MM.1S (cell line): Measurements from ENCODE around the gene CCDC18.

ENCODE experiments used
- EZH2phosphoT487 ChIP-seq: fragments of 300-600 bp; sonication (generic); IDR thresholded peaks from 2 replicates; pipeline ENCODE4 v1.6.1; 2018; ENCODE audit warnings: antibody characterized with exemption, low read length
- TF ChIP-seq, protein P1 (sequence below): fragments of 300-600 bp; sonication (generic); IDR thresholded peaks from 2 replicates; pipeline ENCODE4 v1.5.1; 2016; ENCODE audit warnings: antibody characterized with exemption, low read length, mixed read lengths

DNA sequence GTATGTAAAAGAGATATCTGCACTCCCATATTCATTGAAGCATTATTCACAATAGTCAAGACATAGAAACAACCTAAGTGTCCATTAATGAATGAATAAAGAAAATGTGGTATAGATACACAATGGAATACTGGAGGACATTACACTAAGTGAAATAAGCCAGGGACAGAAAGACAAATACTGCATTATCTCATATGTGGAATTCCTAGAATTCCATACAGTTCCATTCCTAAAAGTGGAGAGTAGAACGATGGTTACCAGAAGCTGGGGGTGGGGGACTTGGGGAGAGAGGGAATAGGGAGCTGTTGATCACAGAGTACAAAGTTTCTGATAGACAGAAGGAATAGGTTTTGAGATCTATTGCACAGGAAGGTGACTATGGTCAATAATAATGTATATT is 7.7 kb upstream of the CCDC18 start:
- TF ChIP-seq, protein P1, sequence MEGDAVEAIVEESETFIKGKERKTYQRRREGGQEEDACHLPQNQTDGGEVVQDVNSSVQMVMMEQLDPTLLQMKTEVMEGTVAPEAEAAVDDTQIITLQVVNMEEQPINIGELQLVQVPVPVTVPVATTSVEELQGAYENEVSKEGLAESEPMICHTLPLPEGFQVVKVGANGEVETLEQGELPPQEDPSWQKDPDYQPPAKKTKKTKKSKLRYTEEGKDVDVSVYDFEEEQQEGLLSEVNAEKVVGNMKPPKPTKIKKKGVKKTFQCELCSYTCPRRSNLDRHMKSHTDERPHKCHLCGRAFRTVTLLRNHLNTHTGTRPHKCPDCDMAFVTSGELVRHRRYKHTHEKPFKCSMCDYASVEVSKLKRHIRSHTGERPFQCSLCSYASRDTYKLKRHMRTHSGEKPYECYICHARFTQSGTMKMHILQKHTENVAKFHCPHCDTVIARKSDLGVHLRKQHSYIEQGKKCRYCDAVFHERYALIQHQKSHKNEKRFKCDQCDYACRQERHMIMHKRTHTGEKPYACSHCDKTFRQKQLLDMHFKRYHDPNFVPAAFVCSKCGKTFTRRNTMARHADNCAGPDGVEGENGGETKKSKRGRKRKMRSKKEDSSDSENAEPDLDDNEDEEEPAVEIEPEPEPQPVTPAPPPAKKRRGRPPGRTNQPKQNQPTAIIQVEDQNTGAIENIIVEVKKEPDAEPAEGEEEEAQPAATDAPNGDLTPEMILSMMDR, result no peak
- no peak for TF ChIP-seq EZH2phosphoT487
